Tibial nerve (tissue), 4 donors: ENCODE results near the gene GOLGA2. TPM values are rescaled to one million over a fixed set of nuclear protein-coding genes. Genes with fewer than 3 reads are reported as not detected.
A peak's percentile ranks its signal among the peaks of the same experiment; 100 is the strongest.
"Not testable (repeated sequence)": the region's sequence is repeated elsewhere in the genome, so short reads cannot be mapped to it uniquely, and the experiment has no call there.

Experiments
- DNase-seq, 2 donors: peaks; one replicate each; pipeline ENCODE4 v3.0.0-alpha.2; 2019; ENCODE audit warnings: low spot score in 2 of 2
- H3K27ac ChIP-seq, 4 donors: fragments of 200-600 bp; sonication (generic) in 3 of 4; one replicate each; pipeline ENCODE4 v1.5.1; 2017 to 2019; ENCODE audit warnings: mild to moderate bottlenecking in 1 of 4
- H3K27me3 ChIP-seq, 2 donors: fragments of 200-600 bp; sonication (generic) in 1 of 2; one replicate each; pipeline versions ENCODE4 v1.5.1 to v1.6.0; 2017 to 2019
- H3K36me3 ChIP-seq, 3 donors: fragments of 200-600 bp; sonication (generic); one replicate each; pipeline ENCODE4 v1.5.1; 2018 to 2019
- H3K4me1 ChIP-seq, 4 donors: fragments of 200-600 bp; sonication (generic) in 3 of 4; one replicate each; pipeline ENCODE4 v1.5.1; 2017 to 2019
- H3K4me3 ChIP-seq, 4 donors: fragments of 200-600 bp; sonication (generic) in 3 of 4; one replicate each; pipeline ENCODE4 v1.5.1; 2017 to 2019; ENCODE audit warnings: mild to moderate bottlenecking in 1 of 4, moderate library complexity in 1 of 4
- H3K9me3 ChIP-seq, 4 donors: fragments of 200-600 bp; sonication (generic) in 3 of 4; one replicate each; pipeline ENCODE4 v1.5.1; 2017 to 2019
- EP300 ChIP-seq, 2 donors: sonication (generic); formaldehyde crosslinking; IDR thresholded peaks; one replicate each; pipeline ENCODE4 v1.6.1; 2017; ENCODE audit warnings: antibody characterized with exemption in 2 of 2, mild to moderate bottlenecking in 1 of 2
- POLR2A ChIP-seq, 2 donors: fragments of 450-650 bp; IDR thresholded peaks; one replicate each; pipeline ENCODE4 v1.6.1; 2017; ENCODE audit warnings: antibody characterized with exemption in 2 of 2, mild to moderate bottlenecking in 2 of 2, moderate library complexity in 2 of 2
- WGBS, 2 donors: methylation state at CpG; one replicate each; pipeline ENCODE4 v1.1.5; 2018; 5-methylcytosine and 5-hydroxymethylcytosine counted together
- total RNA-seq, 4 donors: library from RNA; depleted of rRNA; stranded (reverse); fragments of >200 nt; gene quantifications; one replicate each; pipeline ENCODE4 v1.1.0, GENCODE V29; 2016
- TF ChIP-seq, protein P1 (sequence below), 5 experiments: fragments of 200-600 bp in 3 of 5; fragments of 450-650 bp in 2 of 5; sonication (generic) in 3 of 5; IDR thresholded peaks; one replicate each; pipeline ENCODE4 v1.5.1; 2016 to 2019; ENCODE audit warnings: antibody characterized with exemption in 5 of 5, mild to moderate bottlenecking in 3 of 5, moderate library complexity in 2 of 5

The GOLGA2 gene
- total RNA-seq, 4 donors from 2014 or later, result 67.4 to 103 (median 91.9) TPM

DNA sequence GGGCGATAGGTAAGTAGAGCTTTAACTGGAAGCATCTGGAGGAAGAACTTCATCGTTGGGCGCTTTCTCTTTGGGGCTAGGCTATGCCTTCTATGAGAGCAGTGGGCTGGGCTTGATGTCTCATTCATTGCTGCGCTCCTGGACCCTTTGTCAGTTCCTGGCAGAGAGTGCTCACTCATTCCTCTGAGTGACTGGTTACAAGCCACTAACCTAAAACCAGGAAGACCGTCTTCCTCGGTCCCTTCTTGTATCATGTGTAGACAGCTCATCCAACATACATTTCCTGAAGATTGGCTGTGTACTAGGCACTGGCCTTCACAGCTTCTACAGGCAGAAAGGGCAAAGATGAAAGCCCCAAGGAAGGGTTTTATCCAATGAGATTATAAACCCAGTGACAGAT is 6.7 kb upstream of the GOLGA2 start:
- Histone ChIP-seq H3K4me1 (peaks cover 0 to 15% (median under 1%) of the 10 kb centered on the region in 4 donors), H3K9me3 (no peaks in the 10 kb centered on the region), H3K27me3 (no peaks in the 10 kb centered on the region), H3K4me3 (no peak overlapping the region), H3K36me3 (peaks cover 0 to 37% (median 5%) of the 10 kb centered on the region in 3 donors), H3K27ac (no peak overlapping the region)
- 93 to 95% methylated on average over 6 of the region's 6 CpGs for WGBS, 2 donors
- TF ChIP-seq EP300 (IDR thresholded peaks at IDR 0.05) (no peak), POLR2A (IDR thresholded peaks at IDR 0.05) (no peak)
- TF ChIP-seq, protein P1, sequence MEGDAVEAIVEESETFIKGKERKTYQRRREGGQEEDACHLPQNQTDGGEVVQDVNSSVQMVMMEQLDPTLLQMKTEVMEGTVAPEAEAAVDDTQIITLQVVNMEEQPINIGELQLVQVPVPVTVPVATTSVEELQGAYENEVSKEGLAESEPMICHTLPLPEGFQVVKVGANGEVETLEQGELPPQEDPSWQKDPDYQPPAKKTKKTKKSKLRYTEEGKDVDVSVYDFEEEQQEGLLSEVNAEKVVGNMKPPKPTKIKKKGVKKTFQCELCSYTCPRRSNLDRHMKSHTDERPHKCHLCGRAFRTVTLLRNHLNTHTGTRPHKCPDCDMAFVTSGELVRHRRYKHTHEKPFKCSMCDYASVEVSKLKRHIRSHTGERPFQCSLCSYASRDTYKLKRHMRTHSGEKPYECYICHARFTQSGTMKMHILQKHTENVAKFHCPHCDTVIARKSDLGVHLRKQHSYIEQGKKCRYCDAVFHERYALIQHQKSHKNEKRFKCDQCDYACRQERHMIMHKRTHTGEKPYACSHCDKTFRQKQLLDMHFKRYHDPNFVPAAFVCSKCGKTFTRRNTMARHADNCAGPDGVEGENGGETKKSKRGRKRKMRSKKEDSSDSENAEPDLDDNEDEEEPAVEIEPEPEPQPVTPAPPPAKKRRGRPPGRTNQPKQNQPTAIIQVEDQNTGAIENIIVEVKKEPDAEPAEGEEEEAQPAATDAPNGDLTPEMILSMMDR (IDR thresholded peaks at IDR 0.05), result no peak
- no peak for DNase-seq

DNA sequence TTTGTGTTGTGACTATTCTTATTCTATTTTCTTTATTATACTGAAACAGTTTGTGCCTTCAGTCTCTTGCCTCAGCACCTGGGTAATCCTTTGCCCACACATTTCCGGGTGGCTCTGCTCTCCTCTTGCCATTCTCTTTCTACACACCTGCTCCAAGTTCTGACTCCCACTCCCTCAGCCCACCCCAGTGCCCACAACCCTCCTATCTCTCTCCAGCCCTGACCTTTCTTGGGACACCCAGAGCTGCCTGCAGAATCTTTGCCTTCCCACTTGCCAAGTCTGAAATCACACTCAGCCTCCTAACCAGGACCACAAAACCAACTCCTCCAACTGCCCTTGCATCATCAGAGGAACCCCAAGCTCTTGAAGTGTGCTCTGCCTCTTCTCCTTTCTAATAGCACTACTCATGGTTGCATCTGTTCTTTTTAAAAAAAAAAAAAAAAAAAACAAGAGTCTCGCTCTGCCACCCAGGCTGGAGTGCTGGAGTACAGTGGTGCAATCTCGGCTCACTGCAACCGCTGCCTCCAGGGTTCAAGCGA is 4.3 kb upstream of the GOLGA2 start:
- WGBS, 2 donors, result 87 to 91% methylated on average over 5 of the region's 5 CpGs
- H3K36me3 ChIP-seq, result peaks cover 0 to 13% (median 0%) of the 10 kb centered on the region in 3 donors
- H3K4me3 ChIP-seq, result no peak overlapping the region
- no peaks in the 10 kb centered on the region for H3K27me3 ChIP-seq
- H3K27ac ChIP-seq, result no peak overlapping the region
- no peak for DNase-seq
- peaks cover 0 to 26% (median 10%) of the 10 kb centered on the region in 4 donors for H3K4me1 ChIP-seq
- TF ChIP-seq POLR2A (IDR thresholded peaks at IDR 0.05), result no peak
- TF ChIP-seq, protein P1 (IDR thresholded peaks at IDR 0.05), result no peak
- no peak for TF ChIP-seq EP300 (IDR thresholded peaks at IDR 0.05)
- H3K9me3 ChIP-seq, result no peaks in the 10 kb centered on the region

DNA sequence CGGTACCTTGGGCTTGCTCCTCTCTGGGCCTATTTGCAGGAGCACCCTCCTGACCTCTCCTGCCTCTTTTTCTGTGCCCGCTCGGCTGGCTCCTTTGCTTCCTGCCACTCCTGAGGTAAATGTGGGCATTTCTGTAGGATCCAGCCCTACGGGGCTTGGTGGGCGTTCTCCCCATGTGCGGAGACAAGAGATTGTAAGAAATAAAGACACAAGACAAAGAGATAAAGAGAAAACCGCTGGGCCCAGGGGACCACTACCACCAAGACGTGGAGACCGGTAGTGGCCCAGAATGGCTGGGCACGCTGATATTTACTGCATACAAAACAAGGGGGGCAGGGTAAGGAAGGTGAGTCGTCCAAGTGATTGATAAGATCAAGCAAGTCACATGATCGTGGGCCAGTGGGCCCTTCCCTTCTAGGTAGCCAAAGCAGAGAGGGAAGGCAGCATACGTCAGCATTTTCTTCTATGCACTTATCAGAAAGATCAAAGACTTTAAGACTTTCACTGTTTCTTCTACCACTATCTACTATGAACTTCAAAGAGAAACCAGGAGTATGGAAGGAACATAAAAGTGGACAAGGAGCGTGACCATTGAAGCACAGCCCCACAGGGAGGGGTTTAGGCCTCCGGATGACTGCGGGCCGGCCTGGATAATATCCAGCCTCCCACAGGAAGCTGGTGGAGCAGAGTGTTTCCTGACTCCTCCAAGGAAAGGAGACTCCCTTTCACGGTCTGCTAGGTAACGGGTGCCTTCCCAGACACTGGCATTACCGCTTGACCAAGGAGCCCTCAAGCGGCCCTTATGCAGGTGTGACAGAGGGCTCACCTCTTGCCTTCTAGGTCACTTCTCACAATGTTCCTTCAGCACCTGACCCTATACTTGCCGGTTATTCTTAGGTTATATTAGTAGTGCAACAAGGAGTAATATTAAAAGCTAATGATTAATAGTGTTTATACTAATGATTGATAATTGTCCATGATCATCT is 3.6 kb upstream of the GOLGA2 start:
- H3K27me3 ChIP-seq, H3K9me3 ChIP-seq, H3K36me3 ChIP-seq, DNase-seq, H3K27ac ChIP-seq, H3K4me3 ChIP-seq: not testable (repeated sequence)
- peaks cover 0 to 34% (median 17%) of the 10 kb centered on the region in 4 donors for H3K4me1 ChIP-seq
- 72 to 76% methylated on average over 22 of the region's 22 CpGs for WGBS, 2 donors

DNA sequence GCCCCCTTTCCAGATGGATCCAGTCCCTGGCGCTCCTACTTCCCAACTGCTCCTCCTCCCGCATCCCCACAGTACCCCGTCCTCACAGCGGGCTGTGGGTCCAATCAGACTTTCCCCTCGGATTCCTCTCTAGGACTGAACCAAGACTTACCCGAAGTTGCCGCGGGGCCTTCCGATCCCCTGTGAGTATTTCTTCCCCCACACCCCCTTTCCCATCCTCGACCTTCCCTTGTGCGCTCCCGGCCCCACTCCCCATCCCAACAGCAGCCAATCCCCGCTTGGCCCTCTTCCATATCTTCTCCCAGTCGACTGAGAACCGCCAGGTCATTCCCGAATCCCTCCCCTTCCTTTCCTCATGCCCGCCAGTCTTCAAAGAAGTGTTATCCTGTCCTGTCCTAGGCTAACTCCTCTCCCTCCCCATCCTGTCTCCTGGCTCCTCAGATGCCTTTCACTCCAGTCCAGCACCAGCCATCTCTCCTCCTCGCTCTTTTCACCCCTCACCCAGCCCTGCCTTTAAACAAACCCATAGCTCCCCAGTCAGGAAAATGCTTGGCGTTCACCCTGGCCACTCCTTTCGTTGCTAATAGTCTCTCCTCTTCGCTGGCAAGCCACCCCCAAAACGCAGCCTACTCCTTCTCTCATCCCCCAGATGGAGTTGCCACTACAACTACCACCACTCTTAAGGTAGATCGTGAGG is 915 bp upstream of the GOLGA2 start:
- Histone ChIP-seq H3K4me1 (peaks cover 0 to 47% (median 21%) of the 10 kb centered on the region in 4 donors), H3K4me3 (peak overlapping the region; percentile 78 to 91 (median 84)), H3K27ac (peak overlapping the region; percentile 62 to 91 (median 90)), H3K9me3 (no peaks in the 10 kb centered on the region), H3K36me3 (peaks cover 0 to 27% (median 0%) of the 10 kb centered on the region in 3 donors), H3K27me3 (no peaks in the 10 kb centered on the region)
- DNase-seq, result peak in 1 of 2 donors; percentile 37
- 7 to 9% methylated on average over 23 of the region's 23 CpGs for WGBS, 2 donors
- TF ChIP-seq POLR2A (IDR thresholded peaks at IDR 0.05) (no peak), EP300 (IDR thresholded peaks at IDR 0.05) (no peak)
- TF ChIP-seq, protein P1 (IDR thresholded peaks at IDR 0.05), result no peak

DNA sequence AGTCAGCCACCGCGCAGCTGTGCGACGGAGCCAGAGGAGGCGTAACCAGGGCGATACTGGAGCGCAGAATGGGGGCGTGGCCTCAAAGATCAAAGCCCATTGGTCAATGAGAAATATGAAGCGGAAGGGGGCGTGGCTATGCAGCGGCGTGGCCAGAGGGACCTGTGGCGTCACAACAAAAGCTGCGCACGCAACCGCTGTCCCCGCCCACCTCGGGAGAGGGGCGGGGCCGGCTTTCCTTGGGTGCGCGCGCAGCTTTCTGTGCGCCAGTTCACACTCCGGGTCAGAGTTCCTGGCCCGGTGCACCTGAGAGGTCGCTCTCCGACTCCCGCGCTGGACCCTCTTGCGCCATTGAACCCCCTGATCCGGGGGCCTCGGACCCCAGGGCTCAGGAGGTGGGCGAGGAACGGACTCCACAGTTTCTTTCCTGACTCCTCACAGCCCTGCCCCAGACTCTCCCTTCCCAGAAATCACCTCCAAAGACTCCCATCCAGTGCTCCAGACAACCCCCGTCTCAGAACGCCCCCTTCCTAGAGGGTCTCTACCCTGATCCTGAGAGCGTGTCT is 284 bp upstream of the GOLGA2 start, which contains the start of gene SWI5:
SWI5 (plus strand) TSS at position 269 of the 566 bp plus-strand sequence.
- Histone ChIP-seq H3K4me1 (peaks cover 0 to 49% (median 21%) of the 10 kb centered on the region in 4 donors), H3K4me3 (peak within 1 kb of the TSS; percentile 83 to 91 (median 86)), H3K9me3 (no peaks in the 10 kb centered on the region), H3K27ac (peak within 1 kb of the TSS; percentile 79 to 91 (median 90)), H3K36me3 (peaks cover 0 to 33% (median 0%) of the 10 kb centered on the region in 3 donors), H3K27me3 (no peaks in the 10 kb centered on the region)
- peak; percentile 100 for DNase-seq
- TF ChIP-seq, protein P1 (IDR thresholded peaks at IDR 0.05), result peak in 1 of 5 experiments; percentile 26
- peak; percentile 61 to 93 for TF ChIP-seq POLR2A (IDR thresholded peaks at IDR 0.05)
- TF ChIP-seq EP300 (IDR thresholded peaks at IDR 0.05), result peak; percentile 95 to 97
- WGBS, 2 donors, result 0% methylated on average over 25 to 32 of the region's 38 CpGs
